ENCODE data around the gene CDC25A. TPM values are rescaled to one million over a fixed set of nuclear protein-coding genes. Genes with fewer than 3 reads are reported as not detected.

The CDC25A gene
- total and polyA plus RNA-seq, 9 of the 15 experiments (the other 6 are each of a cell fraction or from before 2014, with no cell fraction given) = 3.4 to 61.3 (median 51.8) TPM

- TF ChIP-seq ATF3 (IDR thresholded peaks at IDR 0.05) (peak; percentile 55), ATF3 (CRISPR knock-in tag; conservative IDR thresholded peaks at IDR 0.05) (no peak), RNF2 (IDR thresholded peaks at IDR 0.05) (no peak), ZNF79 (CRISPR knock-in tag; IDR thresholded peaks at IDR 0.05; ENCODE audit: low read depth) (no peak), KAT2B (IDR thresholded peaks at IDR 0.05; ENCODE audit: low read depth, low read length) (no peak), RAD21 (CRISPR knock-in tag; conservative IDR thresholded peaks at IDR 0.05 in 1 of 2, IDR thresholded peaks at IDR 0.05 in 1 of 2) (no peak), REST (IDR thresholded peaks at IDR 0.05; ENCODE audit: borderline replicate concordance) (no peak), REST (CRISPR knock-in tag; IDR thresholded peaks at IDR 0.05; ENCODE audit: low read depth) (no peak), MYC (IDR thresholded peaks at IDR 0.05; ENCODE audit: low read depth, low read length) (no peak), MYC (CRISPR knock-in tag; IDR thresholded peaks at IDR 0.05; ENCODE audit: borderline replicate concordance, low read depth) (no peak), ZBTB11 (CRISPR knock-in tag; IDR thresholded peaks at IDR 0.05) (no peak), HES1 (IDR thresholded peaks at IDR 0.05; ENCODE audit: low read depth) (no peak), THRAP3 (IDR thresholded peaks at IDR 0.05; ENCODE audit: borderline replicate concordance) (no peak), HNRNPUL1 (IDR thresholded peaks at IDR 0.05; ENCODE audit: low read length) (no peak)
Measured at GRCh38 chr3:48157202-48157840, 30.9 kb downstream of the CDC25A start (continued).
